HG02938 (cell line): Measurements from ENCODE around the gene ADARB1.

ENCODE experiments used
- ATAC-seq: cut with Tn5 transposase; IDR thresholded peaks from one replicate; pipeline ENCODE4 v1.9.1; 2021; ENCODE audit warnings: mild to moderate bottlenecking, moderate library complexity; ENCODE audit not compliant: unreplicated experiment

The ADARB1 gene

GRCh38 chr21:45163413-45164123 is 89.2 kb downstream of the ADARB1 start:
- ATAC-seq: no peak

- no peak for ATAC-seq
Measured at GRCh38 chr21:45164124-45164511, 89.7 kb downstream of the ADARB1 start.

GRCh38 chr21:45164838-45165237 is 90.5 kb downstream of the ADARB1 start:
- ATAC-seq: no peak

GRCh38 chr21:45166931-45167330 is 92.6 kb downstream of the ADARB1 start:
- no peak for ATAC-seq

GRCh38 chr21:45167796-45168222 is 93.4 kb downstream of the ADARB1 start:
- ATAC-seq: no peak

GRCh38 chr21:45168522-45168921 is 94.1 kb downstream of the ADARB1 start:
- no peak for ATAC-seq

GRCh38 chr21:45169001-45169400 is 94.6 kb downstream of the ADARB1 start:
- ATAC-seq: no peak

GRCh38 chr21:45169682-45170081 is 95.3 kb downstream of the ADARB1 start:
- ATAC-seq: no peak

GRCh38 chr21:45170987-45171386 is 96.6 kb downstream of the ADARB1 start:
- ATAC-seq: no peak

- ATAC-seq: no peak
Measured at GRCh38 chr21:45172420-45172819, 98.0 kb downstream of the ADARB1 start.

- no peak for ATAC-seq
Measured at GRCh38 chr21:45175326-45176095, 101.1 kb downstream of the ADARB1 start.

GRCh38 chr21:45176141-45176540 is 101.8 kb downstream of the ADARB1 start:
- no peak for ATAC-seq

GRCh38 chr21:45177039-45177438 is 102.7 kb downstream of the ADARB1 start:
- no peak for ATAC-seq

GRCh38 chr21:45178070-45178608 is 103.8 kb downstream of the ADARB1 start:
- no peak for ATAC-seq

GRCh38 chr21:45178971-45179370 is 104.6 kb downstream of the ADARB1 start:
- no peak for ATAC-seq

GRCh38 chr21:45179568-45180245 is 105.3 kb downstream of the ADARB1 start:
- ATAC-seq: no peak

GRCh38 chr21:45180246-45180599 is 105.8 kb downstream of the ADARB1 start:
- ATAC-seq: no peak

- ATAC-seq: no peak
Measured at GRCh38 chr21:45182958-45183357, 108.6 kb downstream of the ADARB1 start.

- no peak for ATAC-seq
Measured at GRCh38 chr21:45183852-45184251, 109.5 kb downstream of the ADARB1 start.

- no peak for ATAC-seq
Measured at GRCh38 chr21:45184869-45185268, 110.5 kb downstream of the ADARB1 start.

GRCh38 chr21:45186709-45187108 is 112.3 kb downstream of the ADARB1 start:
- ATAC-seq: no peak

- no peak for ATAC-seq
Measured at GRCh38 chr21:45187646-45188045, 113.3 kb downstream of the ADARB1 start.
